Fibroblast of lung (primary cell): Measurements from ENCODE around the gene HOXA7. TPM values are rescaled to one million over a fixed set of nuclear protein-coding genes. Genes with fewer than 3 reads are reported as not detected.

Experiments used
- DNase-seq, 2 donors: peaks; one replicate each; pipeline versions ENCODE4 v3.0.0 to v3.0.0-alpha.2; 2010; ENCODE audit warnings: low read depth in 2 of 2
- H2AFZ ChIP-seq: 2 replicates; pipeline ENCODE4 v1.5.1; 2012; ENCODE audit warnings: low read length, control low read depth, inconsistent platforms
- H3K27ac ChIP-seq: 2 replicates; pipeline ENCODE4 v1.5.1; 2011; ENCODE audit warnings: low read length, control low read depth; ENCODE audit not compliant: insufficient read depth
- H3K27me3 ChIP-seq: 2 replicates; pipeline ENCODE4 v1.5.1; 2011; ENCODE audit warnings: mild to moderate bottlenecking, low read length; ENCODE audit not compliant: control insufficient read depth, insufficient read depth
- H3K36me3 ChIP-seq: 2 replicates; pipeline ENCODE4 v1.5.1; 2011; ENCODE audit warnings: low read length; ENCODE audit not compliant: control insufficient read depth, insufficient read depth
- H3K4me1 ChIP-seq: 2 replicates; pipeline ENCODE4 v1.5.1; 2011; ENCODE audit warnings: low read length; ENCODE audit not compliant: control insufficient read depth, insufficient read depth; ENCODE audit errors: extremely low read depth
- H3K4me2 ChIP-seq: 2 replicates; pipeline ENCODE4 v1.5.1; 2011; ENCODE audit warnings: low read length, control low read depth; ENCODE audit not compliant: insufficient read depth; ENCODE audit errors: extremely low read depth
- H3K4me3 ChIP-seq, 4 experiments: fragments of 200-600 bp in 1 of 4; sonication (generic) in 1 of 4; replicated peaks in 1 of 4; 2 replicates each; pipeline ENCODE4 v1.5.1; 2011 to 2016; ENCODE audit warnings: low read length in 4 of 4, low read depth in 3 of 4, mild to moderate bottlenecking in 3 of 4, control low read depth in 2 of 4, inconsistent platforms in 1 of 4, mixed read lengths in 1 of 4; ENCODE audit not compliant: insufficient read depth in 1 of 4; ENCODE audit errors: control extremely low read depth in 1 of 4
- H3K79me2 ChIP-seq: 2 replicates; pipeline ENCODE4 v1.5.1; 2012; ENCODE audit warnings: mild to moderate bottlenecking, low read length, inconsistent platforms; ENCODE audit not compliant: control insufficient read depth, insufficient read depth
- H3K9ac ChIP-seq: 2 replicates; pipeline ENCODE4 v1.5.1; 2011; ENCODE audit warnings: mild to moderate bottlenecking, low read length, control low read depth; ENCODE audit not compliant: insufficient read depth
- H3K9me3 ChIP-seq: 2 replicates; pipeline ENCODE4 v1.5.1; 2012; ENCODE audit warnings: low read depth, low read length; ENCODE audit not compliant: control insufficient read depth, insufficient read depth
- H4K20me1 ChIP-seq: 2 replicates; pipeline ENCODE4 v1.5.1; 2011; ENCODE audit warnings: low read length; ENCODE audit not compliant: control insufficient read depth, insufficient read depth; ENCODE audit errors: extremely low read depth
- CTCF ChIP-seq, 2 donors: IDR thresholded peaks in 1 of 2; conservative IDR thresholded peaks in 1 of 2; 1 replicate in 1 of 2; 2 replicates in 1 of 2; pipeline ENCODE4 v1.5.1; 2011 to 2012; ENCODE audit warnings: low read length in 2 of 2, control low read depth in 1 of 2, inconsistent platforms in 1 of 2, low read depth in 1 of 2, mild to moderate bottlenecking in 1 of 2
- EZH2 ChIP-seq: IDR thresholded peaks from 2 replicates; pipeline ENCODE4 v1.5.1; 2012; ENCODE audit warnings: low read length, control low read depth, mild to moderate bottlenecking; ENCODE audit errors: missing control alignments
- polyA plus RNA-seq, 2 donors: library from polyadenylated mRNA; depleted of rRNA in 1 of 2; stranded (reverse) in 1 of 2; unstranded in 1 of 2; fragments of >200 nt; gene quantifications; 2 replicates each; pipeline ENCODE4 v1.2.1, GENCODE V29; 2011 to 2012; ENCODE audit warnings: missing spikeins in 1 of 2
- total RNA-seq: library from RNA; depleted of rRNA; stranded (reverse); fragments of >200 nt; gene quantifications from 2 replicates; pipeline ENCODE4 v1.2.1, GENCODE V29; 2014

The HOXA7 gene
- total and polyA plus RNA-seq, 2 donors (not counting 1 experiment from before 2014, with no cell fraction given) = 1.2 to 5.3 TPM

GRCh38 chr7:27202018-27202861 lies 45.8 kb upstream of the HOXA7 start:
- no peak overlapping the region for H2AFZ ChIP-seq
- no peaks in the 10 kb centered on the region for H3K79me2 ChIP-seq
- no peak for DNase-seq
- peaks cover 87% of the 10 kb centered on the region for H3K27me3 ChIP-seq
- H3K27ac ChIP-seq = no peak overlapping the region
- no peak overlapping the region for H3K4me3 ChIP-seq
- TF ChIP-seq CTCF (conservative IDR thresholded peaks at IDR 0.05 in 1 of 2, IDR thresholded peaks at IDR 0.05 in 1 of 2; ENCODE audit: low read depth in 1 of 2, low read length in 2 of 2) (no peak), EZH2 (peak; percentile 64)
- H3K9me3 ChIP-seq = no peaks in the 10 kb centered on the region
- H3K9ac ChIP-seq = no peak overlapping the region
- H3K4me1 ChIP-seq = peaks cover 2% of the 10 kb centered on the region
- H3K36me3 ChIP-seq = no peaks in the 10 kb centered on the region
- no peak overlapping the region for H3K4me2 ChIP-seq
- H4K20me1 ChIP-seq = no peaks in the 10 kb centered on the region

GRCh38 chr7:27201580-27202017 lies 45.1 kb upstream of the HOXA7 start:
- Histone ChIP-seq H3K4me2 (peak overlapping the region; percentile 1), H3K4me1 (peaks cover 2% of the 10 kb centered on the region), H3K9ac (no peak overlapping the region), H4K20me1 (no peaks in the 10 kb centered on the region), H3K9me3 (no peaks in the 10 kb centered on the region), H3K27me3 (peaks cover 86% of the 10 kb centered on the region), H3K4me3 (no peak overlapping the region), H3K79me2 (no peaks in the 10 kb centered on the region), H3K27ac (no peak overlapping the region), H3K36me3 (no peaks in the 10 kb centered on the region), H2AFZ (no peak overlapping the region)
- no peak for DNase-seq
- no peak for TF ChIP-seq CTCF (conservative IDR thresholded peaks at IDR 0.05 in 1 of 2, IDR thresholded peaks at IDR 0.05 in 1 of 2; ENCODE audit: low read depth in 1 of 2, low read length in 2 of 2)
- no peak for TF ChIP-seq EZH2

GRCh38 chr7:27200761-27201579 lies 44.5 kb upstream of the HOXA7 start:
- Histone ChIP-seq H4K20me1 (no peaks in the 10 kb centered on the region), H3K79me2 (no peaks in the 10 kb centered on the region), H3K4me3 (no peak overlapping the region), H3K4me1 (peaks cover 2% of the 10 kb centered on the region), H3K27ac (no peak overlapping the region), H2AFZ (no peak overlapping the region), H3K36me3 (no peaks in the 10 kb centered on the region), H3K27me3 (peaks cover 79% of the 10 kb centered on the region), H3K9ac (no peak overlapping the region), H3K4me2 (peak overlapping the region; percentile 1), H3K9me3 (no peaks in the 10 kb centered on the region)
- TF ChIP-seq EZH2 = peak; percentile 98
- TF ChIP-seq CTCF (conservative IDR thresholded peaks at IDR 0.05 in 1 of 2, IDR thresholded peaks at IDR 0.05 in 1 of 2; ENCODE audit: low read depth in 1 of 2, low read length in 2 of 2) = no peak
- DNase-seq = no peak
